ENCODE data around the gene PELI2. TPM values are rescaled to one million over a fixed set of nuclear protein-coding genes. Genes with fewer than 3 reads are reported as not detected.

The PELI2 gene
- total RNA-seq, 1 experiment from 2014 or later: 2.0 TPM

DNA sequence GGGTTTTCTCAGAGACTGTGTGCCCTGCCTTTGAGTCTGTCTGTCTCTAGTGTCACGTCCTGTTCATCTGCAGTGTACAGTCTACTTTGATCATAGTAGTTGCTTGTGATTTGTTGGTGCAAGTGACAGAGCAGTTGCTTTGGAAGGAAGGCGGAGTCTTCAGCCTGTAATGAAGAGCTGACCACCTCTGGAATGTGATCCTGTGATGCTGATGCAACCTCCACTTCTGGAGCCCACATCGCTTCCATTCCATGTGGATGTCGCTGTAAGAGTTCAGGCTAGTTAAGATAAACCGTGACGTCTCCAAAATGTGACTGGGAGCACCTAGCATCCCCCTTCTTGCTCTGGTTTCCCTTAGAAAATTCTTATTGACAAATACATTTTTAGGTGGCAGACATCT lies 51.8 kb downstream of the PELI2 start (continued):
- TF ChIP-seq, protein P1, sequence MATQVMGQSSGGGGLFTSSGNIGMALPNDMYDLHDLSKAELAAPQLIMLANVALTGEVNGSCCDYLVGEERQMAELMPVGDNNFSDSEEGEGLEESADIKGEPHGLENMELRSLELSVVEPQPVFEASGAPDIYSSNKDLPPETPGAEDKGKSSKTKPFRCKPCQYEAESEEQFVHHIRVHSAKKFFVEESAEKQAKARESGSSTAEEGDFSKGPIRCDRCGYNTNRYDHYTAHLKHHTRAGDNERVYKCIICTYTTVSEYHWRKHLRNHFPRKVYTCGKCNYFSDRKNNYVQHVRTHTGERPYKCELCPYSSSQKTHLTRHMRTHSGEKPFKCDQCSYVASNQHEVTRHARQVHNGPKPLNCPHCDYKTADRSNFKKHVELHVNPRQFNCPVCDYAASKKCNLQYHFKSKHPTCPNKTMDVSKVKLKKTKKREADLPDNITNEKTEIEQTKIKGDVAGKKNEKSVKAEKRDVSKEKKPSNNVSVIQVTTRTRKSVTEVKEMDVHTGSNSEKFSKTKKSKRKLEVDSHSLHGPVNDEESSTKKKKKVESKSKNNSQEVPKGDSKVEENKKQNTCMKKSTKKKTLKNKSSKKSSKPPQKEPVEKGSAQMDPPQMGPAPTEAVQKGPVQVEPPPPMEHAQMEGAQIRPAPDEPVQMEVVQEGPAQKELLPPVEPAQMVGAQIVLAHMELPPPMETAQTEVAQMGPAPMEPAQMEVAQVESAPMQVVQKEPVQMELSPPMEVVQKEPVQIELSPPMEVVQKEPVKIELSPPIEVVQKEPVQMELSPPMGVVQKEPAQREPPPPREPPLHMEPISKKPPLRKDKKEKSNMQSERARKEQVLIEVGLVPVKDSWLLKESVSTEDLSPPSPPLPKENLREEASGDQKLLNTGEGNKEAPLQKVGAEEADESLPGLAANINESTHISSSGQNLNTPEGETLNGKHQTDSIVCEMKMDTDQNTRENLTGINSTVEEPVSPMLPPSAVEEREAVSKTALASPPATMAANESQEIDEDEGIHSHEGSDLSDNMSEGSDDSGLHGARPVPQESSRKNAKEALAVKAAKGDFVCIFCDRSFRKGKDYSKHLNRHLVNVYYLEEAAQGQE (IDR thresholded peaks at IDR 0.05; ENCODE audit: low read depth): no peak

GRCh38 chr14:56170877-56171422 lies 52.7 kb downstream of the PELI2 start:
- H3K27ac ChIP-seq (ENCODE audit: low read depth, low read length): no peak overlapping the region
- ChIA-PET RAD21 (ENCODE audit: low non-redundant PET in 1 of 2, low total read pairs in 2 of 2, uncharacterized antibody in 2 of 2, unreplicated experiment in 2 of 2) (no interaction called here), POLR2A (no interaction called here), CTCF (no interaction called here)
- H3K4me2 ChIP-seq (ENCODE audit: low read length): no peak overlapping the region
- no peaks in the 10 kb centered on the region for H3K36me3 ChIP-seq (ENCODE audit: control insufficient read depth in 1 of 2, insufficient read depth in 2 of 2, low read length in 2 of 2)
- no peaks in the 10 kb centered on the region for H3K9me2 ChIP-seq (ENCODE audit: insufficient read depth)
- no peak overlapping the region for H3K4me3 ChIP-seq (replicated peaks in 1 of 2; ENCODE audit: low read depth in 1 of 2, low read length in 2 of 2)
- DNase-seq (ENCODE audit: low read depth, low spot score): no peak
- H4K20me1 ChIP-seq (ENCODE audit: insufficient read depth): no peaks in the 10 kb centered on the region
- no peak overlapping the region for H3K9ac ChIP-seq (ENCODE audit: low read length)
- no TSS peak for BruUV-seq (replicated peaks)
- H3K4me1 ChIP-seq (ENCODE audit: control insufficient read depth in 1 of 2, insufficient read depth in 2 of 2, low read length in 2 of 2): peaks cover 2 to 5% of the 10 kb centered on the region in 2 experiments; a peak in 2 of 4 replicates
- H3K9me3 ChIP-seq (ENCODE audit: control insufficient read depth in 1 of 2, insufficient read depth in 1 of 2, low read depth in 1 of 2, low read length in 2 of 2): no peaks in the 10 kb centered on the region
- no peaks in the 10 kb centered on the region for H3K27me3 ChIP-seq (ENCODE audit: insufficient read depth, low read length)
- ATAC-seq: no peak
- H3K79me2 ChIP-seq (ENCODE audit: insufficient read depth, low read length): no peaks in the 10 kb centered on the region
- no peak for TF ChIP-seq RAD21 (IDR thresholded peaks at IDR 0.05; ENCODE audit: low read depth)
- intact Hi-C loops (cut with micrococcal nuclease): no loop called here
- no peak overlapping the region for H2AFZ ChIP-seq (ENCODE audit: low read depth, low read length, poor library complexity, severe bottlenecking)

- no peak overlapping the region for H3K9ac ChIP-seq (ENCODE audit: low read length)
- no peak overlapping the region for H3K27ac ChIP-seq (ENCODE audit: low read depth, low read length)
- H3K9me3 ChIP-seq (ENCODE audit: control insufficient read depth in 1 of 2, insufficient read depth in 1 of 2, low read depth in 1 of 2, low read length in 2 of 2): no peaks in the 10 kb centered on the region
- no TSS peak for BruUV-seq (replicated peaks)
- H3K79me2 ChIP-seq (ENCODE audit: insufficient read depth, low read length): no peaks in the 10 kb centered on the region
- no peak overlapping the region for H2AFZ ChIP-seq (ENCODE audit: low read depth, low read length, poor library complexity, severe bottlenecking)
- intact Hi-C loops (cut with micrococcal nuclease): no loop called here
- ChIA-PET POLR2A (no interaction called here), RAD21 (ENCODE audit: low non-redundant PET in 1 of 2, low total read pairs in 2 of 2, uncharacterized antibody in 2 of 2, unreplicated experiment in 2 of 2) (no interaction called here), CTCF (no interaction called here)
- no peaks in the 10 kb centered on the region for H3K9me2 ChIP-seq (ENCODE audit: insufficient read depth)
- H3K27me3 ChIP-seq (ENCODE audit: insufficient read depth, low read length): 0 out of 2 replicates have a peak, but pooled peaks cover under 1% of the 10 kb centered on the region
- no peak for DNase-seq (ENCODE audit: low read depth, low spot score)
- peaks cover 2 to 5% of the 10 kb centered on the region in 2 experiments; a peak in 2 of 4 replicates for H3K4me1 ChIP-seq (ENCODE audit: control insufficient read depth in 1 of 2, insufficient read depth in 2 of 2, low read length in 2 of 2)
- H4K20me1 ChIP-seq (ENCODE audit: insufficient read depth): no peaks in the 10 kb centered on the region
- no peak overlapping the region for H3K4me3 ChIP-seq (replicated peaks in 1 of 2; ENCODE audit: low read depth in 1 of 2, low read length in 2 of 2)
- ATAC-seq: no peak
- H3K4me2 ChIP-seq (ENCODE audit: low read length): no peak overlapping the region
- no peaks in the 10 kb centered on the region for H3K36me3 ChIP-seq (ENCODE audit: control insufficient read depth in 1 of 2, insufficient read depth in 2 of 2, low read length in 2 of 2)
- TF ChIP-seq ATF3 (IDR thresholded peaks at IDR 0.05): no peak
- no peak for TF ChIP-seq POLR2A (IDR thresholded peaks at IDR 0.05; ENCODE audit: borderline replicate concordance, extremely low read depth, insufficient read depth, insufficient read length)
- TF ChIP-seq JUND (IDR thresholded peaks at IDR 0.05): no peak
- no peak for TF ChIP-seq ZBTB33 (IDR thresholded peaks at IDR 0.05; ENCODE audit: extremely low read depth, insufficient replicate concordance, low read length)
- TF ChIP-seq SIN3A (IDR thresholded peaks at IDR 0.05; ENCODE audit: low read depth): no peak
- no peak for TF ChIP-seq FOSL1 (IDR thresholded peaks at IDR 0.05; ENCODE audit: low read depth)
- no peak for TF ChIP-seq TCF7L2 (IDR thresholded peaks at IDR 0.05; ENCODE audit: borderline replicate concordance, extremely low read depth, insufficient read depth, insufficient read length)
- no peak for TF ChIP-seq ELF1 (IDR thresholded peaks at IDR 0.05; ENCODE audit: borderline replicate concordance, low read depth)
- no peak for TF ChIP-seq EGR1 (IDR thresholded peaks at IDR 0.05; ENCODE audit: low read depth)
Observed at GRCh38 chr14:56172074-56172473, 53.9 kb downstream of the PELI2 start.
